Panc1 (cell line): ENCODE data around the gene UBE2K.

ENCODE experiments used
- CTCF ChIP-seq: fragments of 450-650 bp; IDR thresholded peaks from 2 replicates; pipeline ENCODE4 v1.5.1; 2017; ENCODE audit warnings: mild to moderate bottlenecking
- POLR2AphosphoS5 ChIP-seq: IDR thresholded peaks from 2 replicates; pipeline ENCODE4 v1.6.1; 2012; ENCODE audit warnings: mild to moderate bottlenecking, low read depth, low read length, moderate library complexity

DNA sequence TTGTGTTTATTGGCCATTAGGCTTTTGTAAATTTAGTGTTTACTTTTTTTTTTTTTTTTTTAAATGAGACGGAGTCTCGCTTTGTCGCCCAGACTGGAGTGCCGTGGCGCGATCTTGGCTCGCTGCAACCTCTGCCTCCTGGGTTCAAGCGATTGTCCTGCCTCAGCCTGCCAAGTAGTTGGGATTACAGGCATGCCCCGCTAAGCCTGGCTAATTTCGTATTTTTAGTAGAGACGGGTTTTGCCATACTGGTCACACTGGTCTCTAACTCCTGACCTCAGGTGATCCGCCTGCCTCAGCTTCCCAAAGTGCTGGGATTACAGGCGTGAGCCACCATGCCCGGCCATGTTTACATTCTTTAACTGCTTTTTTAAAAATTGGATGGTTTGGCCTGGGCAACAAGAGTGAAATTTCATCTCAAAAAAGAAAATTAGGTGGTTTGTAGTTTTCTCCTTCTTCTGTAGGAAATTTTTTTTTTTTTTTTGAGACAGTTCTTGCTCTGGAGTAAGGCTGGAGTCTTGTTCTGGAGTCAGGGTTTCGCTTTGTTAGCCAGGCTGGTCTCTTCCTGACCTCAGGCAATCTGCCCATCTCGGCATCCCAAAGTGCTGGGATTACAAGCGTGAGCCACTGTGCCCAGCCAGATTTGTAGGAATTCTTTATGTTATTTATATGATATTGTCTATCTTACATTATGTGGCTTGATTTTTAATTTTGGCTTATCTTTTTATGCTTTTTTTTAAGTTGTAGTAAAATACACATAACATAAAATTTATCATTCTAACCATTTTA lies 15.1 kb downstream of the UBE2K start:
- TF ChIP-seq CTCF: no peak
- no peak for TF ChIP-seq POLR2AphosphoS5
